Measurements from ENCODE around the gene MAP6D1.

The MAP6D1 gene

GRCh38 chr3:183825456-183826161 lies at the start of gene MAP6D1:
Gene MAP6D1 (minus strand): TSS chr3:183825577. CDS start chr3:183825547, 30 bp downstream.
- peak; percentile 34 for DNase-seq (ENCODE audit: low spot score)

- no peak for DNase-seq (ENCODE audit: low spot score)
Measured at GRCh38 chr3:183873914-183874313, 48.5 kb upstream of the MAP6D1 start.

GRCh38 chr3:183871541-183871940 lies 46.2 kb upstream of the MAP6D1 start:
- DNase-seq (ENCODE audit: low spot score): no peak

GRCh38 chr3:183870563-183870962 lies 45.2 kb upstream of the MAP6D1 start:
- DNase-seq (ENCODE audit: low spot score): no peak

GRCh38 chr3:183868796-183869195 lies 43.4 kb upstream of the MAP6D1 start:
- DNase-seq (ENCODE audit: low spot score): no peak

GRCh38 chr3:183862610-183863009 lies 37.2 kb upstream of the MAP6D1 start:
- no peak for DNase-seq (ENCODE audit: low spot score)

- DNase-seq (ENCODE audit: low spot score): no peak
Measured at GRCh38 chr3:183857863-183858262, 32.5 kb upstream of the MAP6D1 start.

- no peak for DNase-seq (ENCODE audit: low spot score)
Measured at GRCh38 chr3:183854318-183855035, 29.1 kb upstream of the MAP6D1 start.

- DNase-seq (ENCODE audit: low spot score): no peak
Measured at GRCh38 chr3:183845608-183846288, 20.4 kb upstream of the MAP6D1 start.

- DNase-seq (ENCODE audit: low spot score): no peak
Measured at GRCh38 chr3:183845090-183845489, 19.7 kb upstream of the MAP6D1 start.

GRCh38 chr3:183844606-183845005 lies 19.2 kb upstream of the MAP6D1 start:
- DNase-seq (ENCODE audit: low spot score): no peak

GRCh38 chr3:183839751-183840150 lies 14.4 kb upstream of the MAP6D1 start:
- no peak for DNase-seq (ENCODE audit: low spot score)

- no peak for DNase-seq (ENCODE audit: low spot score)
Measured at GRCh38 chr3:183837894-183838293, 12.5 kb upstream of the MAP6D1 start.

GRCh38 chr3:183837390-183837789 lies 12.0 kb upstream of the MAP6D1 start:
- DNase-seq (ENCODE audit: low spot score): no peak

- DNase-seq (ENCODE audit: low spot score): no peak
Measured at GRCh38 chr3:183833516-183833915, 8.1 kb upstream of the MAP6D1 start.

GRCh38 chr3:183830187-183830586 lies 4.8 kb upstream of the MAP6D1 start:
- no peak for DNase-seq (ENCODE audit: low spot score)

- no peak for DNase-seq (ENCODE audit: low spot score)
Measured at GRCh38 chr3:183829466-183829865, 4.1 kb upstream of the MAP6D1 start.

- no peak for DNase-seq (ENCODE audit: low spot score)
Measured at GRCh38 chr3:183828538-183828870, 3.1 kb upstream of the MAP6D1 start.

- no peak for DNase-seq (ENCODE audit: low spot score)
Measured at GRCh38 chr3:183827809-183828537, 2.6 kb upstream of the MAP6D1 start.

GRCh38 chr3:183826448-183827250 lies 1.3 kb upstream of the MAP6D1 start:
- no peak for DNase-seq (ENCODE audit: low spot score)

- no peak for DNase-seq (ENCODE audit: low spot score)
Measured at GRCh38 chr3:183824761-183825455, 469 bp downstream of the MAP6D1 start.

Measured in CD4-positive, alpha-beta T cell treated with Interleukin-2 at 100 ng/mL for 4 hours (primary cell).